ENCODE data around the gene CARD9.

CARD9 gene

GRCh38 chr9:136381311-136381710 lies 7.8 kb upstream of the CARD9 start:
- H3K27ac ChIP-seq (ENCODE audit: extremely low read depth, low read depth, low read length), result no peak overlapping the region
- TF ChIP-seq SP3 (tag by site-specific recombination; IDR thresholded peaks at IDR 0.05) (no peak), ZNF394 (tag by site-specific recombination; IDR thresholded peaks at IDR 0.05; ENCODE audit: borderline replicate concordance) (no peak), ZNF558 (tag by site-specific recombination; IDR thresholded peaks at IDR 0.05) (no peak), ZNF132 (tag by site-specific recombination; IDR thresholded peaks at IDR 0.05; ENCODE audit: borderline replicate concordance) (no peak)
- H3K4me3 ChIP-seq (ENCODE audit: low read depth, low read length), result no peak overlapping the region
- H3K4me1 ChIP-seq (ENCODE audit: control insufficient read depth, insufficient read depth, low read length), result no peaks in the 10 kb centered on the region
- CTCF ChIA-PET, result no interaction called here
- peaks cover 13 to 98% of the 10 kb centered on the region in 2 experiments for H3K36me3 ChIP-seq (ENCODE audit: control insufficient read depth in 2 of 2, insufficient read depth in 1 of 2, low read length in 2 of 2)
- no peaks in the 10 kb centered on the region for H3K9me3 ChIP-seq (ENCODE audit: control insufficient read depth, insufficient read depth, low read depth, low read length)
- POLR2A ChIA-PET, result interaction anchor here (2.0 kb wide), 1 partner anchor 18 kb away, joined by 11 read pairs; the partner anchor contains the start of gene DNLZ

GRCh38 chr9:136380381-136380780 lies 6.9 kb upstream of the CARD9 start:
- H3K4me3 ChIP-seq (ENCODE audit: low read depth, low read length), result no peak overlapping the region
- no peaks in the 10 kb centered on the region for H3K9me3 ChIP-seq (ENCODE audit: control insufficient read depth, insufficient read depth, low read depth, low read length)
- no peak overlapping the region for H3K27ac ChIP-seq (ENCODE audit: extremely low read depth, low read depth, low read length)
- POLR2A ChIA-PET, result interaction anchor here (1.0 to 1.3 kb wide), 2 partner anchors 9 to 14 kb away, joined by 4 read pairs; no protein-coding TSS in a partner anchor
- peaks cover 8 to 98% of the 10 kb centered on the region in 2 experiments for H3K36me3 ChIP-seq (ENCODE audit: control insufficient read depth in 2 of 2, insufficient read depth in 1 of 2, low read length in 2 of 2)
- CTCF ChIA-PET, result interaction anchor here (1.0 kb wide), 1 partner anchor 21 kb away, joined by 3 read pairs; no protein-coding TSS in a partner anchor
- no peaks in the 10 kb centered on the region for H3K4me1 ChIP-seq (ENCODE audit: control insufficient read depth, insufficient read depth, low read length)
- no peak for TF ChIP-seq ZSCAN4 (tag by site-specific recombination; IDR thresholded peaks at IDR 0.05)
- no peak for TF ChIP-seq ZNF580 (tag by site-specific recombination; IDR thresholded peaks at IDR 0.05)
- no peak for TF ChIP-seq ZIC2 (tag by site-specific recombination; IDR thresholded peaks at IDR 0.05)
- TF ChIP-seq PRDM10 (tag by site-specific recombination; IDR thresholded peaks at IDR 0.05), result no peak
- TF ChIP-seq HIC1 (tag by site-specific recombination; IDR thresholded peaks at IDR 0.05), result no peak
- TF ChIP-seq ZNF155 (tag by site-specific recombination; IDR thresholded peaks at IDR 0.05), result no peak
- TF ChIP-seq ZNF148 (tag by site-specific recombination; IDR thresholded peaks at IDR 0.05; ENCODE audit: borderline replicate concordance), result no peak
- TF ChIP-seq ZEB2 (tag by site-specific recombination; IDR thresholded peaks at IDR 0.05), result no peak
- no peak for TF ChIP-seq ZNF544 (tag by site-specific recombination; IDR thresholded peaks at IDR 0.05)
- TF ChIP-seq ZBTB48 (tag by site-specific recombination; IDR thresholded peaks at IDR 0.05), result no peak
- no peak for TF ChIP-seq ZNF341 (tag by site-specific recombination; IDR thresholded peaks at IDR 0.05; ENCODE audit: low read depth)
- no peak for TF ChIP-seq ZNF391 (tag by site-specific recombination; IDR thresholded peaks at IDR 0.05; ENCODE audit: borderline replicate concordance, low read depth)
- TF ChIP-seq ZNF362 (tag by site-specific recombination; IDR thresholded peaks at IDR 0.05), result no peak
- no peak for TF ChIP-seq ZNF10 (tag by site-specific recombination; IDR thresholded peaks at IDR 0.05)
- TF ChIP-seq ZNF423 (tag by site-specific recombination; IDR thresholded peaks at IDR 0.05), result no peak
- TF ChIP-seq SALL2 (tag by site-specific recombination; IDR thresholded peaks at IDR 0.05; ENCODE audit: borderline replicate concordance), result no peak
- no peak for TF ChIP-seq ZBTB49 (tag by site-specific recombination; IDR thresholded peaks at IDR 0.05; ENCODE audit: low read depth)

Data from HEK293 (cell line).